DND-41 (cell line): ENCODE results near the gene CCDC63.

Experiments
- ATAC-seq: fragments of 200-7000 bp; cut with Tn5 transposase; 3 replicates; pipeline ENCODE4 v1.9.1; 2021; ENCODE audit warnings: low read depth; ENCODE audit not compliant: insufficient read depth
- DNase-seq: peaks from one replicate; pipeline ENCODE4 v3.0.0-alpha.2; 2020
- H2AFZ ChIP-seq: 2 replicates; pipeline ENCODE4 v1.6.0; 2012; ENCODE audit warnings: low read depth, low read length
- H3K27ac ChIP-seq: 2 replicates; pipeline ENCODE4 v1.5.1; 2012; ENCODE audit warnings: low read length, inconsistent platforms
- H3K27me3 ChIP-seq: fragments of 200-600 bp; sonication (generic); 2 replicates; pipeline ENCODE4 v1.6.0; 2012; ENCODE audit warnings: low read length, mild to moderate bottlenecking, inconsistent platforms; ENCODE audit not compliant: insufficient read depth, poor library complexity
- H3K36me3 ChIP-seq: 2 replicates; pipeline ENCODE4 v1.5.1; 2012; ENCODE audit warnings: low read length, inconsistent platforms; ENCODE audit not compliant: insufficient read depth
- H3K4me1 ChIP-seq: 2 replicates; pipeline ENCODE4 v1.5.1; 2012; ENCODE audit warnings: mild to moderate bottlenecking, low read length; ENCODE audit not compliant: insufficient read depth
- H3K4me2 ChIP-seq: 2 replicates; pipeline ENCODE4 v1.6.0; 2012; ENCODE audit warnings: mild to moderate bottlenecking, moderate library complexity, low read length, inconsistent platforms; ENCODE audit not compliant: insufficient read depth
- H3K4me3 ChIP-seq, 2 experiments: fragments of 200-600 bp in 1 of 2; shearing (Covaris generic) in 1 of 2; 2 replicates each; pipeline ENCODE4 v1.5.1; 2012 to 2016; ENCODE audit warnings: inconsistent platforms in 2 of 2, low read length in 2 of 2, mild to moderate bottlenecking in 2 of 2, low read depth in 1 of 2, moderate library complexity in 1 of 2
- H3K79me2 ChIP-seq: 2 replicates; pipeline ENCODE4 v1.6.0; 2012; ENCODE audit warnings: low read length, inconsistent platforms; ENCODE audit not compliant: insufficient read depth
- H3K9ac ChIP-seq: 2 replicates; pipeline ENCODE4 v1.6.0; 2012; ENCODE audit warnings: low read depth, mild to moderate bottlenecking, inconsistent platforms, low read length, moderate library complexity
- H3K9me3 ChIP-seq: 2 replicates; pipeline ENCODE4 v1.5.1; 2012; ENCODE audit warnings: low read length, moderate library complexity, mild to moderate bottlenecking, inconsistent platforms; ENCODE audit not compliant: insufficient read depth, severe bottlenecking
- H4K20me1 ChIP-seq: 2 replicates; pipeline ENCODE4 v1.6.0; 2012; ENCODE audit warnings: low read length; ENCODE audit not compliant: insufficient read depth
- EZH2 ChIP-seq: IDR thresholded peaks from 3 replicates; pipeline ENCODE4 v1.6.1; 2012; ENCODE audit warnings: borderline replicate concordance, low read depth, mild to moderate bottlenecking, moderate library complexity, low read length, inconsistent platforms; ENCODE audit not compliant: severe bottlenecking
- TF ChIP-seq, protein P1 (sequence below): IDR thresholded peaks from 2 replicates; pipeline ENCODE4 v1.5.1; 2012; ENCODE audit warnings: borderline replicate concordance, low read length, moderate library complexity, mild to moderate bottlenecking; ENCODE audit not compliant: poor library complexity, severe bottlenecking; ENCODE audit errors: extremely low read depth

The CCDC63 gene

DNA sequence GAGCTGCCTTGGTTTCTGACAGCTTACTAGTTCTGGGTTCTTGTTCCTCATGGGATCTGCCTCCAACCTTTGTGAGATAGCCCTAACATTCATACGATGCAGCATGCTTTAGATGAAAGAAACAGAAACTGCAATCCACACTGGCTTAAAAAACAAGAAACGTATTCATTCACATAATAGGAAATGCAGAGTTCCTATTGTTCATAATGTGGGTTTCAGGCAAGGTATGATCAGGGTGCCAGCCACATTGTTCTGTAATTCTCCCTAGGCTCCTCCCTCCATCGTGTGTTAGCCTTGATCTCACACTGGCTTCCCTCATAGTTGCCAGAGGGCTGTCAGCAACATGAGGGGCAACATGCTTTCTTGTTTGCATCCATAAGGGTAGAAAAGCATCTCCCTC lies 2.7 kb upstream of the CCDC63 start:
- Histone ChIP-seq H3K36me3 (no peaks in the 10 kb centered on the region), H3K9ac (no peak overlapping the region), H3K4me3 (no peak overlapping the region), H3K27me3 (no peaks in the 10 kb centered on the region), H3K79me2 (no peaks in the 10 kb centered on the region), H3K4me2 (no peak overlapping the region), H4K20me1 (no peaks in the 10 kb centered on the region), H3K4me1 (no peaks in the 10 kb centered on the region), H3K9me3 (no peaks in the 10 kb centered on the region), H2AFZ (no peak overlapping the region), H3K27ac (no peak overlapping the region)
- DNase-seq: no peak
- ATAC-seq: no peak
- TF ChIP-seq, protein P1, sequence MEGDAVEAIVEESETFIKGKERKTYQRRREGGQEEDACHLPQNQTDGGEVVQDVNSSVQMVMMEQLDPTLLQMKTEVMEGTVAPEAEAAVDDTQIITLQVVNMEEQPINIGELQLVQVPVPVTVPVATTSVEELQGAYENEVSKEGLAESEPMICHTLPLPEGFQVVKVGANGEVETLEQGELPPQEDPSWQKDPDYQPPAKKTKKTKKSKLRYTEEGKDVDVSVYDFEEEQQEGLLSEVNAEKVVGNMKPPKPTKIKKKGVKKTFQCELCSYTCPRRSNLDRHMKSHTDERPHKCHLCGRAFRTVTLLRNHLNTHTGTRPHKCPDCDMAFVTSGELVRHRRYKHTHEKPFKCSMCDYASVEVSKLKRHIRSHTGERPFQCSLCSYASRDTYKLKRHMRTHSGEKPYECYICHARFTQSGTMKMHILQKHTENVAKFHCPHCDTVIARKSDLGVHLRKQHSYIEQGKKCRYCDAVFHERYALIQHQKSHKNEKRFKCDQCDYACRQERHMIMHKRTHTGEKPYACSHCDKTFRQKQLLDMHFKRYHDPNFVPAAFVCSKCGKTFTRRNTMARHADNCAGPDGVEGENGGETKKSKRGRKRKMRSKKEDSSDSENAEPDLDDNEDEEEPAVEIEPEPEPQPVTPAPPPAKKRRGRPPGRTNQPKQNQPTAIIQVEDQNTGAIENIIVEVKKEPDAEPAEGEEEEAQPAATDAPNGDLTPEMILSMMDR: no peak
- no peak for TF ChIP-seq EZH2

DNA sequence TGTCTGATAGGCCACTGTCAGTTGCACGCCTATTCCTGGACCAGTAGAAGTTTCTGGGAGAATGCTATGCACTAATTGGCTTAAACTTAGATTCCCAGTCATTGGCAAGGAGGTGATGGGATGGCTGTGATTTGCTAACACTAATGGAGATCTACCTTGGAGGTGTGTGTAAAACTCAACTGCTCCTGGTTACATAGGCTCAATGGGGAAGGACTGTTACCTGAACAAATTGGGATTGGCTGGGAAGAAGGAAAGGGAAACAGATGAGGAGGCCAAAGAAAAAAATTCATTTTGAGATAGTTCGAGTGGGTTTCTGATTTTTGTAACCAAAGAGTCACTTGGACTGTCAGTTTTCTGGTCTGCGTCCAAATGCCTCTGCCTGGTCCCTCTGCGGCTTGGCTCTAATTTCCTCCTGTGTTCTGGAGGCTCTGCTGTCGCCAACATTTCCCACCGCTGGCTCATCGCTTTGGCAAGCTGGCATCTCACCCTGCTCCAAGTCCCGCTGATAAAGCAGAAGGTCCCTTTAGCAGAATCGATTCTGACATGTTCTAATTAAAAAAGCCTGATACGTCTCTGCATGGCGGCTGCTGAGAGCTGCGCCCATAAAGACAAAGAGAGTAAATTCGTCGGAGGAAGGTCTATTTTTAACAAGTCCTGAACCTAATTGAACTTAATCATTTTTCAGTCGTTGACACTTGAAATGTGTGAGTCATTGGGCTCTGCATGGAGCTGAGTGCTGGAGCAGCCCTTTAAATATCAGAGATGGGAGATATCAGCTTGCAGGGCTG lies 2.0 kb upstream of the CCDC63 start:
- no peak for DNase-seq
- H3K9ac ChIP-seq: no peak overlapping the region
- no peaks in the 10 kb centered on the region for H3K27me3 ChIP-seq
- H3K36me3 ChIP-seq: no peaks in the 10 kb centered on the region
- no peak overlapping the region for H3K27ac ChIP-seq
- ATAC-seq: no peak
- no peaks in the 10 kb centered on the region for H3K9me3 ChIP-seq
- no peaks in the 10 kb centered on the region for H3K79me2 ChIP-seq
- H3K4me1 ChIP-seq: no peaks in the 10 kb centered on the region
- H4K20me1 ChIP-seq: no peaks in the 10 kb centered on the region
- no peak overlapping the region for H3K4me2 ChIP-seq
- H2AFZ ChIP-seq: no peak overlapping the region
- no peak overlapping the region for H3K4me3 ChIP-seq
- no peak for TF ChIP-seq EZH2
- TF ChIP-seq, protein P1: no peak

DNA sequence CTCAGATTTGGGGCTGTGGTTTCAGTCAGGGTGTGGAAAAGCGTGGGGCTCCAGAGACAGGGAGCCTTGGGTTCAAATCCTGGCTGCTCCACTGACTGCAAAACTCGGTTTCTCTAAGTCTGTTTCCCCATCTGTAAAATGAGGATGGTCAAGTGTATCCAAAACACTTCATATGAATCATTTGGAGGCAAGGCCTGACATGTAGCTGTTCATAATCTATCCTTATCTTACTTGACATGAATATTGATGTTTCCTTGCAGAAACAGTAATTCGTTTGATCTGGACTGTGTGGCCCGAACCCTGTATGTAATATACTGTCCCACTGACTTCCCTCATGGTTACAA lies 1.5 kb upstream of the CCDC63 start:
- H3K4me3 ChIP-seq: no peak overlapping the region
- H3K27ac ChIP-seq: no peak overlapping the region
- ATAC-seq: no peak
- no peak for DNase-seq
- H2AFZ ChIP-seq: no peak overlapping the region
- H3K9ac ChIP-seq: no peak overlapping the region
- H4K20me1 ChIP-seq: no peaks in the 10 kb centered on the region
- TF ChIP-seq, protein P1: no peak
- no peak for TF ChIP-seq EZH2
- no peaks in the 10 kb centered on the region for H3K9me3 ChIP-seq
- H3K36me3 ChIP-seq: no peaks in the 10 kb centered on the region
- H3K27me3 ChIP-seq: peaks cover 2% of the 10 kb centered on the region
- no peaks in the 10 kb centered on the region for H3K4me1 ChIP-seq
- no peak overlapping the region for H3K4me2 ChIP-seq
- no peaks in the 10 kb centered on the region for H3K79me2 ChIP-seq
